ENCODE results near the gene LMTK3. TPM values are rescaled to one million over a fixed set of nuclear protein-coding genes. Genes with fewer than 3 reads are reported as not detected.
A peak's percentile ranks its signal among the peaks of the same experiment; 100 is the strongest.

LMTK3 gene
- total RNA-seq, 4 donors from 2014 or later: 0.12 to 0.47 (median 0.39) TPM

DNA sequence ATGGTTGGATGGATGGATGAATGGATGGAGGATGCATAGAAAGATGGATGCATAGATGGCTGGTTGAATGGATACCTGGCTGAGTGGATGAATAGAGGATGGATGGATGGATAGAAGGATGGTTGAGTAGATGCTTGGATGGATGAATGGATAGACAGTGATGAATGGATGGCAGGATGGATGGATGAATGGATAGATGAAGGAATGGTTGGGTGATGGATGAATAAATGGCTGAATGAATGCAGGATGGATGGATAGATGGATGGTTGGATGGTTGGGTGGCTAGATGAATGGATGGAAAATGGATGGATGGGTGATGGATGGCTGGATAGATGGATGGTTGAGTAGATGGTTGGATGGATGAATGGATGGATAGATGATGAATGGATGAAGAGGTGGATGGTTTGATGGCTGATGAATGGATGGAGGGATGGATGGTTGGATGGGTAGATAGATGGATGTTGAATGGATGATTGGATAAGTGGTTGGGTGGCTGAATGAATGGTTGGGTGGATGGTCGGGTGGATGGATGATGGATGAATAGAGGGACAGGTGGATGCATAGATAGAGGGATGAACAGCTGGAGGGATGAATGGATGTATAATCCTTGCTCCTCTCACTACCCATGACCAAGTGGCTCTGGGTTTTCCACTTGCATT, 36.7 kb upstream of the LMTK3 start:
- DNase-seq (ENCODE audit: low spot score) (no peak), ATAC-seq (ENCODE audit: low FRiP score) (no peak)
- TF ChIP-seq, protein P1, sequence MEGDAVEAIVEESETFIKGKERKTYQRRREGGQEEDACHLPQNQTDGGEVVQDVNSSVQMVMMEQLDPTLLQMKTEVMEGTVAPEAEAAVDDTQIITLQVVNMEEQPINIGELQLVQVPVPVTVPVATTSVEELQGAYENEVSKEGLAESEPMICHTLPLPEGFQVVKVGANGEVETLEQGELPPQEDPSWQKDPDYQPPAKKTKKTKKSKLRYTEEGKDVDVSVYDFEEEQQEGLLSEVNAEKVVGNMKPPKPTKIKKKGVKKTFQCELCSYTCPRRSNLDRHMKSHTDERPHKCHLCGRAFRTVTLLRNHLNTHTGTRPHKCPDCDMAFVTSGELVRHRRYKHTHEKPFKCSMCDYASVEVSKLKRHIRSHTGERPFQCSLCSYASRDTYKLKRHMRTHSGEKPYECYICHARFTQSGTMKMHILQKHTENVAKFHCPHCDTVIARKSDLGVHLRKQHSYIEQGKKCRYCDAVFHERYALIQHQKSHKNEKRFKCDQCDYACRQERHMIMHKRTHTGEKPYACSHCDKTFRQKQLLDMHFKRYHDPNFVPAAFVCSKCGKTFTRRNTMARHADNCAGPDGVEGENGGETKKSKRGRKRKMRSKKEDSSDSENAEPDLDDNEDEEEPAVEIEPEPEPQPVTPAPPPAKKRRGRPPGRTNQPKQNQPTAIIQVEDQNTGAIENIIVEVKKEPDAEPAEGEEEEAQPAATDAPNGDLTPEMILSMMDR (IDR thresholded peaks at IDR 0.05): no peak

DNA sequence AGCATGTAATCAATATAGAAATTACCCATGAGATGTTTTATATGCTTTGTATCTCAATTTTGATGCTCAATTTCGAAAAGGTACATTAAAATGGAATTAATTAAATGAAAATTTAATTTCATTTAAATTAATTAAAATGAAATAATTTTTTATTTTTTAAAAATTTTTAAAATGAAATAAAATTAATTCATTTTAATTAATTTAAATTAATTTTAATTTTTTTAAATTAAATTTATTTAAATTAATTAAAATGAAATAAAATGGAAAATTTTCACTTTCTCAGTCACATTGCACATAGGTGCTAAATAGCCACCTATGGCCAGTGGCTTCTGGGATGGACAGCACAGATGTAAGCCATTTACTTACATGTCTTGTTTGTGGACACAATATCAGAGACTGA, 36.1 kb upstream of the LMTK3 start:
- TF ChIP-seq, protein P1 (IDR thresholded peaks at IDR 0.05): no peak
- DNase-seq (ENCODE audit: low spot score): no peak
- ATAC-seq (ENCODE audit: low FRiP score): no peak

DNA sequence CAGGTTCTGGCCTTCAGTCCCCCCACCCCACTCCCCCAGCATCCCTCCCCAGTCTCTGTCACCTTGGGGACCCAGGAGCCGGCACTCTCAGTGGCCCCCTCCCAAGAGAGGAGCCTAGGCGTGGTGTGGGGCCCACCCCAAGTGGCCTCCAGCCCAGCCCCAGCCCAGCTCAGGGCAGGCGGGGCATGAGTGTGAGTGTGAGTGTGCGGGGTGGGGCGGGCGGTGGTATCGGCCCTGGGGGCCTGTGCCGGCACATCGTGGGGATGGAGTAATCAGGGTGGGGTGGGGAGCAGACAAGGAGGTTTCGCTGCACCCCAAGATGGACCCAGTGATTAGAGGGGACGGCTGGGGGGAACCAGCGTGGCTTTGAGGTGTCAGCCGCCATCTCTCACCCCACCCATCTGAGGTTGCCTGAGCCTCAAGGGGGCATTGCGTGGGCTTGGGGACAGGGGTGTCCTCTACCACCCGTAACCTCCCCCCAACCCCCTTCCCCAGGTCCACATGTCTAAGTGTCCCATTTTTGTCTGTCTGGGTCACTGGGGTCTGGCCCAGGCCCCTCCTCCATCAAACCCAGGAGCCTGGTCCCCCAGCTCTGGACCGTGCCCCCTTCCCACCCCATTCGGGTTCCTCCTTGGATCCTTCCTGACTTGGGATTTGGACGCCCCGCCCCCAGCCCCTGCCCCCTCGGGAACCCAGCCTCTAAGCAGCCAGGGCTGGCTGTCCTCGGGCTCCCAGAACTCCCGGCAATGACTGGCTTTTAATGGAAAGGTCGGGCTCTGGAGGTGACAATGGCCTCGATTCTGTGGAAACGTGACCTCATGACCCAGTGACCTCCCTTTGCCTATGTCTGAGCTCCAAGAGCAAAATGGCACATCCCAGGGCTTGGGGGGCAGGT, 33.5 kb upstream of the LMTK3 start:
- DNase-seq (ENCODE audit: low spot score): no peak
- TF ChIP-seq, protein P1 (IDR thresholded peaks at IDR 0.05): no peak
- no peak for ATAC-seq (ENCODE audit: low FRiP score)

DNA sequence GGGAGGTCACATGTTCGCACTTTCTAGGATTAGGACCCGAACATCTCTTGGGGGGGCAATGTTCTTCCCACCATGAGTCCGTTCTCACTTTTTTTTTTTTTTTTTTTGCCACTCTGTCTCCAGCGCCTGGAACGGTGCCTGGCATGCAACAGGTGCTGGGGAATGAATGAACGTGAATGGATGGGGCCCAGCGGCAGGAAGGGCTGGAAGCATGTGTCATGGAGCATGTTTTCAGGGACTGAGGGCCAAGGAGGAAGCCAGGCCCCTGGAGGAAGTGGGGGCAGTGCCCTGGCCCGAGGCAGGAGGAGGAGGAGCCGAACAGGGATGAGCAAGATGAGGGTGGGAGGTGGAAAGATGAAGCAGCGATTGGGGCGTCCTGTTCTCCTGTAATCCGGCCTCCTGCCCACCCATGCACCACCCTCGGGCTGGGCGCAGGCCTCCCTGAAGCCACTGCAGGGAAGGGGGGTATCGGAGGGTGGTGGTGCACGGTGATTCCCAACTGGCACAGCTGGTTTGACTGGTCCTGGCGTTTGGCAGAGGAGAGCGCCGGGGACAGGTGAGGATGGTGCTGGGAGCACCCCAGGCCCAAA, 31.6 kb upstream of the LMTK3 start:
- ATAC-seq (ENCODE audit: low FRiP score): peak; percentile 83
- TF ChIP-seq, protein P1 (IDR thresholded peaks at IDR 0.05): no peak
- DNase-seq (ENCODE audit: low spot score): no peak

DNA sequence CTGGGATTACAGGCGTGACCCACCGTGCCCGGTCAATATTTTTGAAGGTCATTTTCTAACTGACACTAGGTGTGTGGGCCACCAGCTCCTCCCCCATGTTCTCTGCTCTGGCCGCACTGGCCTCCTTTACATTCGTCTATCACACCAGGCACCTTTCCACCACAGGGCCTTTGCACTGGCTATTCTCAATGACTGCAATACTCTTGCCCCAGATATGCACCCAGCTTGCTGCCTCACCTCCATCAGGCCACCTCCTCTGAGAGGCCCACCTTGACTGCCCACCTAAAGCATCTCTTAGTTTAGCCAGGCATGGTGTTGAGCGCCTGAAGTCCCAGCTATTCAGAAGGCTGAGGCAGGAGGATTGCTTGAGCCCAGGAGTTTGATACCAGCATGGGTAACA, 30.2 kb upstream of the LMTK3 start:
- ATAC-seq (ENCODE audit: low FRiP score) (no peak), DNase-seq (ENCODE audit: low spot score) (no peak)
- TF ChIP-seq, protein P1 (IDR thresholded peaks at IDR 0.05): no peak

DNA sequence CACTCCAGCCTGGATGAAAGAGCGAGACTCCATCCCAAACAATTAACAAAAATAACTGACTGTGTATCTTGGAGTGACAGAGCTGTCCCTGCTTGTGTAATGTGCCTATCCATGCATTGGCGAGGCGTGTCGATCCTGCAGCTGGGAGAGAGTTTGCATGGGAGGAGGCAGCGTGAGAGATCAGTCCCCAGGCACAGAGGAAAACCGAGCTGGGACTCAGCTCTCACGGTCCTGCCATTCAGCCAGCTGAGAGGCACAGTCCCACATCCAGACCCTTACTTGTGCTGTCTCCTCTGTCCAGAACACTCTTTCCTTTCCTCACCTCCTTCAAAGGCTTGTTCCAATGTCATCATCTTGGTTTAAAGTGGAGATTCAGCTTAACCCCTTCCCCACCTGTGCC, 28.5 kb upstream of the LMTK3 start:
- TF ChIP-seq, protein P1 (IDR thresholded peaks at IDR 0.05): no peak
- no peak for ATAC-seq (ENCODE audit: low FRiP score)
- no peak for DNase-seq (ENCODE audit: low spot score)
